ENCODE data around the gene RASA3.

GRCh38 chr13:114146629-114147028 is 14.2 kb upstream of the RASA3 start:
- TF ChIP-seq CTCF (IDR thresholded peaks at IDR 0.05) (no peak), POLR2A (IDR thresholded peaks at IDR 0.05) (no peak)

Data from transverse colon (tissue), 3 donors.